ENCODE results near the gene ABL2. TPM values are rescaled to one million over a fixed set of nuclear protein-coding genes. Genes with fewer than 3 reads are reported as not detected.
A peak's percentile ranks its signal among the peaks of the same experiment; 100 is the strongest.

Gene ABL2
- total and polyA plus RNA-seq, 9 of the 15 experiments (the other 6 are each of a cell fraction or from before 2014, with no cell fraction given): 1.4 to 15.0 (median 8.6) TPM

DNA sequence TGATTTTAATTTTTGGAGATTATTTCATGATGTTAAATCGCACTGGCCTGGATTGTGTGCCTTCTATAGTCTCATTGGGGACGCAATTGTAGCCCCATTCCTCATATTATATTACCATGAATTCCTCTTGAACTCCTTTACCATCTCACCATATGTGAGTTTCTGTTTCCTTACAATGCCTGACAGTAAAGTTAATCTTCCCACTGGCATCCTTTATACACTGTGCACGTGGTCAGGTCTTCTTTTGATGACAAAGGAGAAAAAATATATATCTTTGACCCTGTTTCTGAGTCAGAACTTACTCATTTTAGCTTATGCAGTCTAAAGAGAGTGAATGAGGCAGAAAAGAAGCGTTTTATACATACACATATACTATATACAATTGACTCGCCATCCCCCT, 774 bp upstream of the ABL2 start (continued):
- TF ChIP-seq, protein P1, sequence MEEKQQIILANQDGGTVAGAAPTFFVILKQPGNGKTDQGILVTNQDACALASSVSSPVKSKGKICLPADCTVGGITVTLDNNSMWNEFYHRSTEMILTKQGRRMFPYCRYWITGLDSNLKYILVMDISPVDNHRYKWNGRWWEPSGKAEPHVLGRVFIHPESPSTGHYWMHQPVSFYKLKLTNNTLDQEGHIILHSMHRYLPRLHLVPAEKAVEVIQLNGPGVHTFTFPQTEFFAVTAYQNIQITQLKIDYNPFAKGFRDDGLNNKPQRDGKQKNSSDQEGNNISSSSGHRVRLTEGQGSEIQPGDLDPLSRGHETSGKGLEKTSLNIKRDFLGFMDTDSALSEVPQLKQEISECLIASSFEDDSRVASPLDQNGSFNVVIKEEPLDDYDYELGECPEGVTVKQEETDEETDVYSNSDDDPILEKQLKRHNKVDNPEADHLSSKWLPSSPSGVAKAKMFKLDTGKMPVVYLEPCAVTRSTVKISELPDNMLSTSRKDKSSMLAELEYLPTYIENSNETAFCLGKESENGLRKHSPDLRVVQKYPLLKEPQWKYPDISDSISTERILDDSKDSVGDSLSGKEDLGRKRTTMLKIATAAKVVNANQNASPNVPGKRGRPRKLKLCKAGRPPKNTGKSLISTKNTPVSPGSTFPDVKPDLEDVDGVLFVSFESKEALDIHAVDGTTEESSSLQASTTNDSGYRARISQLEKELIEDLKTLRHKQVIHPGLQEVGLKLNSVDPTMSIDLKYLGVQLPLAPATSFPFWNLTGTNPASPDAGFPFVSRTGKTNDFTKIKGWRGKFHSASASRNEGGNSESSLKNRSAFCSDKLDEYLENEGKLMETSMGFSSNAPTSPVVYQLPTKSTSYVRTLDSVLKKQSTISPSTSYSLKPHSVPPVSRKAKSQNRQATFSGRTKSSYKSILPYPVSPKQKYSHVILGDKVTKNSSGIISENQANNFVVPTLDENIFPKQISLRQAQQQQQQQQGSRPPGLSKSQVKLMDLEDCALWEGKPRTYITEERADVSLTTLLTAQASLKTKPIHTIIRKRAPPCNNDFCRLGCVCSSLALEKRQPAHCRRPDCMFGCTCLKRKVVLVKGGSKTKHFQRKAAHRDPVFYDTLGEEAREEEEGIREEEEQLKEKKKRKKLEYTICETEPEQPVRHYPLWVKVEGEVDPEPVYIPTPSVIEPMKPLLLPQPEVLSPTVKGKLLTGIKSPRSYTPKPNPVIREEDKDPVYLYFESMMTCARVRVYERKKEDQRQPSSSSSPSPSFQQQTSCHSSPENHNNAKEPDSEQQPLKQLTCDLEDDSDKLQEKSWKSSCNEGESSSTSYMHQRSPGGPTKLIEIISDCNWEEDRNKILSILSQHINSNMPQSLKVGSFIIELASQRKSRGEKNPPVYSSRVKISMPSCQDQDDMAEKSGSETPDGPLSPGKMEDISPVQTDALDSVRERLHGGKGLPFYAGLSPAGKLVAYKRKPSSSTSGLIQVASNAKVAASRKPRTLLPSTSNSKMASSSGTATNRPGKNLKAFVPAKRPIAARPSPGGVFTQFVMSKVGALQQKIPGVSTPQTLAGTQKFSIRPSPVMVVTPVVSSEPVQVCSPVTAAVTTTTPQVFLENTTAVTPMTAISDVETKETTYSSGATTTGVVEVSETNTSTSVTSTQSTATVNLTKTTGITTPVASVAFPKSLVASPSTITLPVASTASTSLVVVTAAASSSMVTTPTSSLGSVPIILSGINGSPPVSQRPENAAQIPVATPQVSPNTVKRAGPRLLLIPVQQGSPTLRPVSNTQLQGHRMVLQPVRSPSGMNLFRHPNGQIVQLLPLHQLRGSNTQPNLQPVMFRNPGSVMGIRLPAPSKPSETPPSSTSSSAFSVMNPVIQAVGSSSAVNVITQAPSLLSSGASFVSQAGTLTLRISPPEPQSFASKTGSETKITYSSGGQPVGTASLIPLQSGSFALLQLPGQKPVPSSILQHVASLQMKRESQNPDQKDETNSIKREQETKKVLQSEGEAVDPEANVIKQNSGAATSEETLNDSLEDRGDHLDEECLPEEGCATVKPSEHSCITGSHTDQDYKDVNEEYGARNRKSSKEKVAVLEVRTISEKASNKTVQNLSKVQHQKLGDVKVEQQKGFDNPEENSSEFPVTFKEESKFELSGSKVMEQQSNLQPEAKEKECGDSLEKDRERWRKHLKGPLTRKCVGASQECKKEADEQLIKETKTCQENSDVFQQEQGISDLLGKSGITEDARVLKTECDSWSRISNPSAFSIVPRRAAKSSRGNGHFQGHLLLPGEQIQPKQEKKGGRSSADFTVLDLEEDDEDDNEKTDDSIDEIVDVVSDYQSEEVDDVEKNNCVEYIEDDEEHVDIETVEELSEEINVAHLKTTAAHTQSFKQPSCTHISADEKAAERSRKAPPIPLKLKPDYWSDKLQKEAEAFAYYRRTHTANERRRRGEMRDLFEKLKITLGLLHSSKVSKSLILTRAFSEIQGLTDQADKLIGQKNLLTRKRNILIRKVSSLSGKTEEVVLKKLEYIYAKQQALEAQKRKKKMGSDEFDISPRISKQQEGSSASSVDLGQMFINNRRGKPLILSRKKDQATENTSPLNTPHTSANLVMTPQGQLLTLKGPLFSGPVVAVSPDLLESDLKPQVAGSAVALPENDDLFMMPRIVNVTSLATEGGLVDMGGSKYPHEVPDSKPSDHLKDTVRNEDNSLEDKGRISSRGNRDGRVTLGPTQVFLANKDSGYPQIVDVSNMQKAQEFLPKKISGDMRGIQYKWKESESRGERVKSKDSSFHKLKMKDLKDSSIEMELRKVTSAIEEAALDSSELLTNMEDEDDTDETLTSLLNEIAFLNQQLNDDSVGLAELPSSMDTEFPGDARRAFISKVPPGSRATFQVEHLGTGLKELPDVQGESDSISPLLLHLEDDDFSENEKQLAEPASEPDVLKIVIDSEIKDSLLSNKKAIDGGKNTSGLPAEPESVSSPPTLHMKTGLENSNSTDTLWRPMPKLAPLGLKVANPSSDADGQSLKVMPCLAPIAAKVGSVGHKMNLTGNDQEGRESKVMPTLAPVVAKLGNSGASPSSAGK (IDR thresholded peaks at IDR 0.05): 0 out of 2 replicates have a peak, but pooled peaks have one; percentile 18
- TF ChIP-seq FOSL1 (tag; conservative IDR thresholded peaks at IDR 0.05) (peak; percentile 46; the same call in 1 of the 2 replicates), FOXA3 (CRISPR knock-in tag; conservative IDR thresholded peaks at IDR 0.05 in 1 of 2, IDR thresholded peaks at IDR 0.05 in 1 of 2) (no peak), RAD51 (IDR thresholded peaks at IDR 0.05; ENCODE audit: borderline replicate concordance, low read depth) (peak; percentile 37; the same call in 1 of the 2 replicates), ZFP1 (CRISPR knock-in tag; IDR thresholded peaks at IDR 0.05) (no peak), NR2C2 (CRISPR knock-in tag; IDR thresholded peaks at IDR 0.05) (no peak), NR2C2 (tag; IDR thresholded peaks at IDR 0.05) (0 out of 2 replicates have a peak, but pooled peaks have one; percentile 28), BCL6 (CRISPR knock-in tag; IDR thresholded peaks at IDR 0.05) (no peak)
- TF ChIP-seq, protein P2, sequence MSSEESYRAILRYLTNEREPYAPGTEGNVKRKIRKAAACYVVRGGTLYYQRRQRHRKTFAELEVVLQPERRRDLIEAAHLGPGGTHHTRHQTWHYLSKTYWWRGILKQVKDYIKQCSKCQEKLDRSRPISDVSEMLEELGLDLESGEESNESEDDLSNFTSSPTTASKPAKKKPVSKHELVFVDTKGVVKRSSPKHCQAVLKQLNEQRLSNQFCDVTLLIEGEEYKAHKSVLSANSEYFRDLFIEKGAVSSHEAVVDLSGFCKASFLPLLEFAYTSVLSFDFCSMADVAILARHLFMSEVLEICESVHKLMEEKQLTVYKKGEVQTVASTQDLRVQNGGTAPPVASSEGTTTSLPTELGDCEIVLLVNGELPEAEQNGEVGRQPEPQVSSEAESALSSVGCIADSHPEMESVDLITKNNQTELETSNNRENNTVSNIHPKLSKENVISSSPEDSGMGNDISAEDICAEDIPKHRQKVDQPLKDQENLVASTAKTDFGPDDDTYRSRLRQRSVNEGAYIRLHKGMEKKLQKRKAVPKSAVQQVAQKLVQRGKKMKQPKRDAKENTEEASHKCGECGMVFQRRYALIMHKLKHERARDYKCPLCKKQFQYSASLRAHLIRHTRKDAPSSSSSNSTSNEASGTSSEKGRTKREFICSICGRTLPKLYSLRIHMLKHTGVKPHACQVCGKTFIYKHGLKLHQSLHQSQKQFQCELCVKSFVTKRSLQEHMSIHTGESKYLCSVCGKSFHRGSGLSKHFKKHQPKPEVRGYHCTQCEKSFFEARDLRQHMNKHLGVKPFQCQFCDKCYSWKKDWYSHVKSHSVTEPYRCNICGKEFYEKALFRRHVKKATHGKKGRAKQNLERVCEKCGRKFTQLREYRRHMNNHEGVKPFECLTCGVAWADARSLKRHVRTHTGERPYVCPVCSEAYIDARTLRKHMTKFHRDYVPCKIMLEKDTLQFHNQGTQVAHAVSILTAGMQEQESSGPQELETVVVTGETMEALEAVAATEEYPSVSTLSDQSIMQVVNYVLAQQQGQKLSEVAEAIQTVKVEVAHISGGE (CRISPR knock-in tag; IDR thresholded peaks at IDR 0.05): no peak
- TF ChIP-seq, protein P3, sequence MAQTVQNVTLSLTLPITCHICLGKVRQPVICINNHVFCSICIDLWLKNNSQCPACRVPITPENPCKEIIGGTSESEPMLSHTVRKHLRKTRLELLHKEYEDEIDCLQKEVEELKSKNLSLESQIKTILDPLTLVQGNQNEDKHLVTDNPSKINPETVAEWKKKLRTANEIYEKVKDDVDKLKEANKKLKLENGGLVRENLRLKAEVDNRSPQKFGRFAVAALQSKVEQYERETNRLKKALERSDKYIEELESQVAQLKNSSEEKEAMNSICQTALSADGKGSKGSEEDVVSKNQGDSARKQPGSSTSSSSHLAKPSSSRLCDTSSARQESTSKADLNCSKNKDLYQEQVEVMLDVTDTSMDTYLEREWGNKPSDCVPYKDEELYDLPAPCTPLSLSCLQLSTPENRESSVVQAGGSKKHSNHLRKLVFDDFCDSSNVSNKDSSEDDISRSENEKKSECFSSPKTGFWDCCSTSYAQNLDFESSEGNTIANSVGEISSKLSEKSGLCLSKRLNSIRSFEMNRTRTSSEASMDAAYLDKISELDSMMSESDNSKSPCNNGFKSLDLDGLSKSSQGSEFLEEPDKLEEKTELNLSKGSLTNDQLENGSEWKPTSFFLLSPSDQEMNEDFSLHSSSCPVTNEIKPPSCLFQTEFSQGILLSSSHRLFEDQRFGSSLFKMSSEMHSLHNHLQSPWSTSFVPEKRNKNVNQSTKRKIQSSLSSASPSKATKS (CRISPR knock-in tag; IDR thresholded peaks at IDR 0.05): no peak
